ENCODE data around the gene CTDSPL.

DNA sequence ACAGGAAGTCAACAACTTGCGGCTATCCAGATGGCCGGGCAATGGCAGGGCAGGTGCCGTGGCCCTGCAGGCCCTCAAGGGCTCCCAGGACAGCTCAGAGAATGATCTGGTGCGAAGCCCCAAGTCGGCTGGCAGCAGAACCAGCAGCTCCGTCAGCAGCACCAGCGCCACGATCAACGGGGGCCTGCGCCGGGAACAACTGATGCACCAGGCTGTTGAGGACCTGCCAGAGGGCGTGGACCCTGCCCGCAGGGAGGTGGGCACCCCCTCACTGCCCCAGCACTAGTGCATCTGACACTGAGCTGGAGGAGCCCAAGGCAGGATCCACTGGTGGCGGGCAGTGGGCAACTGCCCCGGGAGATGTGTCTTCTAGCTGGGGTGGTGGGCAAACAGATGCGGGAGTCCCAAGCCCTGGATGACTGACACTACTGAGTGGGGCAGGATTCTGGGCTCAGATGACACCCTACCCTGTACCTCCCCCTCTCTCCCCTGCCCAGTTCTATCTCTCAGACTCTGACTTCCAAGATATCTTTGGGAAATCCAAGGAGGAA lies 144.8 kb downstream of the CTDSPL start:
- TF ChIP-seq CTCF (IDR thresholded peaks at IDR 0.05 in 2 of 3, conservative IDR thresholded peaks at IDR 0.05 in 1 of 3; ENCODE audit: borderline replicate concordance in 1 of 3, insufficient read depth in 1 of 3, low read depth in 2 of 3, low read length in 2 of 3) = no peak
- TF ChIP-seq, protein P1, sequence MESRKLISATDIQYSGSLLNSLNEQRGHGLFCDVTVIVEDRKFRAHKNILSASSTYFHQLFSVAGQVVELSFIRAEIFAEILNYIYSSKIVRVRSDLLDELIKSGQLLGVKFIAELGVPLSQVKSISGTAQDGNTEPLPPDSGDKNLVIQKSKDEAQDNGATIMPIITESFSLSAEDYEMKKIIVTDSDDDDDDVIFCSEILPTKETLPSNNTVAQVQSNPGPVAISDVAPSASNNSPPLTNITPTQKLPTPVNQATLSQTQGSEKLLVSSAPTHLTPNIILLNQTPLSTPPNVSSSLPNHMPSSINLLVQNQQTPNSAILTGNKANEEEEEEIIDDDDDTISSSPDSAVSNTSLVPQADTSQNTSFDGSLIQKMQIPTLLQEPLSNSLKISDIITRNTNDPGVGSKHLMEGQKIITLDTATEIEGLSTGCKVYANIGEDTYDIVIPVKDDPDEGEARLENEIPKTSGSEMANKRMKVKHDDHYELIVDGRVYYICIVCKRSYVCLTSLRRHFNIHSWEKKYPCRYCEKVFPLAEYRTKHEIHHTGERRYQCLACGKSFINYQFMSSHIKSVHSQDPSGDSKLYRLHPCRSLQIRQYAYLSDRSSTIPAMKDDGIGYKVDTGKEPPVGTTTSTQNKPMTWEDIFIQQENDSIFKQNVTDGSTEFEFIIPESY (IDR thresholded peaks at IDR 0.05; ENCODE audit: extremely low read depth, insufficient replicate concordance, low read length) = no peak
- no peak for TF ChIP-seq REST (IDR thresholded peaks at IDR 0.05; ENCODE audit: low read depth)
- no peak for TF ChIP-seq EZH2 (IDR thresholded peaks at IDR 0.05)

Measured in HCT116 (cell line).